Stimulated activated naive CD8-positive, alpha-beta T cell treated with anti-CD3 and anti-CD28 coated beads, Interleukin-15, Interleukin-2, amounts not matched to agents 100 ng/mL and 50 ng/mL, for 24 hours (primary cell): Measurements from ENCODE around the gene GRAMD1B.

ENCODE experiments used
- H3K27ac Mint-ChIP-seq: one replicate; pipeline ENCODE4 v1.8.0; 2021; ENCODE audit warnings: mild to moderate bottlenecking, mixed read lengths
- H3K27me3 Mint-ChIP-seq: one replicate; pipeline ENCODE4 v1.8.0; 2021; ENCODE audit warnings: mixed read lengths
- H3K36me3 Mint-ChIP-seq: one replicate; pipeline ENCODE4 v1.8.0; 2021; ENCODE audit warnings: low read depth, mixed read lengths
- H3K4me1 Mint-ChIP-seq: one replicate; pipeline ENCODE4 v1.8.0; 2021; ENCODE audit warnings: low read depth, mixed read lengths
- H3K4me3 Mint-ChIP-seq: one replicate; pipeline ENCODE4 v1.8.0; 2021; ENCODE audit warnings: mild to moderate bottlenecking, mixed read lengths
- H3K9me3 Mint-ChIP-seq: one replicate; pipeline ENCODE4 v1.8.0; 2021; ENCODE audit warnings: mixed read lengths

Gene GRAMD1B

DNA sequence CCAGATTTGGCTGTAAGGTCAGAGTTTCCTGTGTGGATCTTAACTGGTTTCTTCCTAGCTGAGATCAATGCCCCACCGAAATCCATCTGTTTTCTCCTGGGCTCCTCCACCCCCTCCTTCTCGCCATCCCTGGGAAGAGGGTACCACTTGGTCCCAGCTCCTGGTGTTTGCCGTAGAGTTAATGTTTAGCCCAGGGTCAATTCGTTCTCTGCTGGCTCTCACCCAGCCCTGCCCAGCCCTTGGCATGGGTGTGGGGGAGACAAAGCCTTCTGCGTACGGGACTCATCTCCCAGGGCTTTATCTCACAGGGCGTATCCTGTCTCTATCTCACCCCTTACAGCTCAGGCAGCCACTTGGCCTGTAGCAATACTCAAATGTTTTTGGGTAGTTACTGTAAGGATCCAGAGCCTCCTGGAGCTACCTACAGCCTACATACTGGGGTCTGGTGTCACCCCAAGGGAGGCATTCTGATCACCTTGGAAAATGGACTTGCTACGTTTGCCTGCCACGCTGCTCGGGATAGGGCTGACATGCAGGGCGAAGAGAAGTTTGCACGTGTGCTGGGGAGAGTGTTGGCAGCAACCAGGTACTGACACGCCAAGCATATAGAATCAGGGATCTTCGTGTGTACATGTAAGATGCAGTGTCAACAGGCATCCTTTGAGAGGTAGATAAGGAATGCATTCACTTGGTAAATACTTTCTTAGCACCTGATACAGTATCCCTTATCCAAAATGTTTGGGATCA lies 158.2 kb downstream of the GRAMD1B start:
- Mint-ChIP-seq H3K27ac (no peak overlapping the region), H3K27me3 (no peaks in the 10 kb centered on the region), H3K9me3 (no peaks in the 10 kb centered on the region), H3K36me3 (peaks cover 4% of the 10 kb centered on the region), H3K4me1 (no peaks in the 10 kb centered on the region), H3K4me3 (no peak overlapping the region)

GRCh38 chr11:123588864-123589262 lies 158.8 kb downstream of the GRAMD1B start:
- no peaks in the 10 kb centered on the region for H3K4me1 Mint-ChIP-seq
- H3K9me3 Mint-ChIP-seq, result no peaks in the 10 kb centered on the region
- H3K27me3 Mint-ChIP-seq, result no peaks in the 10 kb centered on the region
- H3K36me3 Mint-ChIP-seq, result peaks cover 4% of the 10 kb centered on the region
- no peak overlapping the region for H3K4me3 Mint-ChIP-seq
- no peak overlapping the region for H3K27ac Mint-ChIP-seq

DNA sequence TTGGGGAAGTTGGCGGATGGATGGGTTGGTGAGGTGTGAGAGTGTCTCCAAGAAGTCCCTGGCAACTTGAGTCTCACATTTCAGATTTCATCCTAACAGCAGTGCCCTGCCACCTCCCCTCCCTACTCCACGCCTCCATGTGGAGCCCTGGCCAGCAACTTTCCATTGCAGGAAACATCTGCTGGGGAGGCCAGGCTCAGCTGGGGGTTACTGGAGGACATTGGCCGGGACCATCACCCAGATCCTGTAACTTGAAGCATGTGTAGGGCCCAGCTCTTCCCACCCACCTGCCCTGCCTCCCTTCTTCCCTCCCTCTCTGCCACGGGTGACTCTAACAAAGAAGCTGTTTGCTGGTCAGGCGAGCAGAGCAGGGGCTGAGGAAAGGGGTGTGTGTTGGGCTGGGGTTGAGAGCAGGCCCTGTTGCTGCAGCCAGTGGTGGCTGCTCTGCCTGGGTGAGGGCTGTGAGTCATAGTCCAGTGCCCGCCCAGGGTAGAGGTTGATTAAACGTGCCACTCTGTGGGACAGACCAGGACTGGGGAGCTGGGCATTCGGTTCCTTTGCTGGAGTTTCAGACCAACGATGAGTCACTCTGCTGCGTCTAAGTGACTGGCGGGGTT lies 160.3 kb downstream of the GRAMD1B start:
- Mint-ChIP-seq H3K27me3 (no peaks in the 10 kb centered on the region), H3K36me3 (peaks cover 5% of the 10 kb centered on the region), H3K27ac (no peak overlapping the region), H3K9me3 (no peaks in the 10 kb centered on the region), H3K4me3 (no peak overlapping the region), H3K4me1 (no peaks in the 10 kb centered on the region)

DNA sequence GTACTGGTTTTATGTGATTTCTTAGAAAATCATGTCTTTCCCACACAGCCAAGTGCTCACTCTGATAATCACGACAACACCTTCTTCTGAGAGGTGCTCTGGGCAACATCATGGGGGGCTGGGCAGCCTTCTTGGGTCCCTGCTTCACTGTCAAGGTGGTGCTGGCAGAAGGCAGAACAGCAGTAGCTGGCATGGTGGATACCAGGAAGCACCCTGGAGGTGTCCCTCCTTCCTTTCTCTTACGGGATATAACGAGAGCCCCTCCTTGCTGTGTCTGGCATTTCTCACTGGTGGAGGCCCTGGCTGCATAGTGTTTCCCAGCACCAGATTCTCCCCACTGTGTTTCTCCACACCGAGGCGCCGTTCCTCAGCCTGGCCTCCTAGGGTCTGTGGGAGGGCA lies 163.5 kb downstream of the GRAMD1B start:
- Mint-ChIP-seq H3K9me3 (no peaks in the 10 kb centered on the region), H3K27me3 (no peaks in the 10 kb centered on the region), H3K4me3 (no peak overlapping the region), H3K27ac (no peak overlapping the region), H3K4me1 (no peaks in the 10 kb centered on the region), H3K36me3 (peaks cover 17% of the 10 kb centered on the region)

- H3K36me3 Mint-ChIP-seq, result peaks cover 25% of the 10 kb centered on the region
- H3K4me1 Mint-ChIP-seq, result no peaks in the 10 kb centered on the region
- no peak overlapping the region for H3K27ac Mint-ChIP-seq
- no peaks in the 10 kb centered on the region for H3K9me3 Mint-ChIP-seq
- no peak overlapping the region for H3K4me3 Mint-ChIP-seq
- H3K27me3 Mint-ChIP-seq, result no peaks in the 10 kb centered on the region
Observed at GRCh38 chr11:123594188-123594901, 164.3 kb downstream of the GRAMD1B start.

DNA sequence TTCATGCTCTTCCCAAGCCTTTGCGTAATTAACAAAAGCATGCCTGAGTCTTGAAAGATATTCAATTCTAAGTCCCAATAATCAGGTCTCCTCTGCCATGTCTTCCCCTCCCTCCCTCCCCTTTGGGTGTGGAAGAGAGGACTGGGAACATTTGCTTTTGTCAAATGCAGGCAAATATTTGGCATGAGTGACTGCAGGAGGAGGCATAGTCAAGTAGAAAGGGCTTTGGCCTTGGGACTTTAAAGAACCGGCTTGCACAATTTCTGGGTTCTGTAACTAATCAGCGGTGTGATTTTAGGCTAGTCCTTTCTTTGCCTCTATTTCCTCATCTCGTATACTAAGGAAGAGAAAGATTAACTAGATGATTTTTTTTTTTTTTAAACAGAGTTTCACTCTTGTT lies 164.9 kb downstream of the GRAMD1B start:
- H3K27ac Mint-ChIP-seq, result no peak overlapping the region
- H3K4me1 Mint-ChIP-seq, result no peaks in the 10 kb centered on the region
- H3K36me3 Mint-ChIP-seq, result peaks cover 25% of the 10 kb centered on the region
- H3K4me3 Mint-ChIP-seq, result no peak overlapping the region
- H3K9me3 Mint-ChIP-seq, result no peaks in the 10 kb centered on the region
- H3K27me3 Mint-ChIP-seq, result no peaks in the 10 kb centered on the region

DNA sequence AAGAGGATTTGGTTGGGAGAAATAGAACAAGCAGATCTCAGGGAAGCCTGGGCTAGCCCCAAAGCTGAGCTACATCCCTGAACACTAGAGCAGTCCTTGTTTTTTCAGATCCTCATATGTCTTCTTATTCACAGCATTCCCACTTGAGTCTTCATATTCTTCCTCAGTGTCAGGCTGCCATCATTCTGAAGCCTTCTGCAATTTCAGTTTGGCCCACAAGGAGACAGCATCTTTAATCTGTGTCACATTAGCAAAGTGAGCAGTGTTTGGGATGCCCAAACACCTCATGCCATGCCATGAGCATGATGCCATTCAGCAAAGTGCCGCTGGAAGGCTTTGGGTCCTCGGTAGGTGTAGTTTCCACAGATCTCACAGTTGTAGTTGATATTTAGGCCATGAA lies 167.8 kb downstream of the GRAMD1B start:
- no peak overlapping the region for H3K4me3 Mint-ChIP-seq
- H3K36me3 Mint-ChIP-seq, result peaks cover 24% of the 10 kb centered on the region
- H3K27ac Mint-ChIP-seq, result no peak overlapping the region

GRCh38 chr11:123601136-123601535 lies 171.1 kb downstream of the GRAMD1B start:
- Mint-ChIP-seq H3K27me3 (no peaks in the 10 kb centered on the region), H3K4me1 (no peaks in the 10 kb centered on the region), H3K27ac (no peak overlapping the region), H3K4me3 (no peak overlapping the region), H3K9me3 (no peaks in the 10 kb centered on the region), H3K36me3 (peaks cover 24% of the 10 kb centered on the region)

More for the DNA sequence above, 167.8 kb downstream of the GRAMD1B start:
- no peaks in the 10 kb centered on the region for H3K27me3 Mint-ChIP-seq
- H3K9me3 Mint-ChIP-seq, result no peaks in the 10 kb centered on the region
- H3K4me1 Mint-ChIP-seq, result no peaks in the 10 kb centered on the region

DNA sequence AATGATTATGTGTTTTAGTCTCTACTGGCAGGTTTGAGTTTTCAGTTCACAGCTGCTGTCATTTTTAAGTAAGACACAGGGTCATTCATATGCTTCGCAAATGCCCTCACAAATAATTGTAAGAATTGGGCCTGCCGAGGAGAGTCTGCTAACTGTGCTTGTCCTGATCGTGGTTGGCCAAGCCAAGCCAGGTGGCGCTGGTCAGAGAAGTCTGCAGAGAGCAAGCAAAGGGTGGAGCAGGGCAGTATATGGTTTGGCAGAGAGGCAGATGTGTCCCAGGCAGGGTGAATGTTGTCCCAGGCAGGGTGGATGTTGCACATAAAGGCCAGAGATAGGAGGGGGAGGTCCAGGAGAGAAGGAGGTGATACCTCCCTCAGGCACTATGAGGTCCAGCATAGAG lies 171.7 kb downstream of the GRAMD1B start:
- Mint-ChIP-seq H3K27ac (no peak overlapping the region), H3K27me3 (no peaks in the 10 kb centered on the region), H3K4me3 (no peak overlapping the region), H3K4me1 (no peaks in the 10 kb centered on the region), H3K36me3 (peaks cover 24% of the 10 kb centered on the region), H3K9me3 (no peaks in the 10 kb centered on the region)

DNA sequence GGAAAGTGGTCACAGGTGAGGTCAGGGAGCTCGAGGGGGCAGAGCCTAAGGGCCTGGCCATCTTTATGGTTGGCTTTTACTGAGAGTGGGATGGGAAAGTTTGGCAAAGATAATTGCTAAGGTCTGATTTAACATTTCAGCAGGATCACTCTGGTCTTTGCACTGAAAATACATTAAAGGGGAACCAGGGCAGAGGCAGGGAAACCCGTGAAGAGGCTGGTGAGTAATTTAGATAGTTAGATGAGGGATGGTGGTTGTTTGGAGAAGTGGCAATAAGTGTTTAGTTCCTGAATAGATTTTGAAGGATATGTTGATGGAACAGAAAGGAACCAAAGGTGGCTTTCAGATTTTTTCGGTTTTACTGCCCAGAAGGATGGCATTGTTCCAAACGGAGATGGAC lies 173.6 kb downstream of the GRAMD1B start:
- no peaks in the 10 kb centered on the region for H3K4me1 Mint-ChIP-seq
- peaks cover 17% of the 10 kb centered on the region for H3K36me3 Mint-ChIP-seq
- no peaks in the 10 kb centered on the region for H3K27me3 Mint-ChIP-seq
- H3K27ac Mint-ChIP-seq, result no peak overlapping the region
- no peak overlapping the region for H3K4me3 Mint-ChIP-seq
- no peaks in the 10 kb centered on the region for H3K9me3 Mint-ChIP-seq

- H3K4me3 Mint-ChIP-seq, result no peak overlapping the region
- H3K36me3 Mint-ChIP-seq, result peaks cover 23% of the 10 kb centered on the region
- H3K27ac Mint-ChIP-seq, result no peak overlapping the region
- H3K4me1 Mint-ChIP-seq, result no peaks in the 10 kb centered on the region
- H3K27me3 Mint-ChIP-seq, result no peaks in the 10 kb centered on the region
- H3K9me3 Mint-ChIP-seq, result no peaks in the 10 kb centered on the region
Observed at GRCh38 chr11:123607781-123608180, 177.7 kb downstream of the GRAMD1B start.

GRCh38 chr11:123608371-123608770 lies 178.3 kb downstream of the GRAMD1B start:
- Mint-ChIP-seq H3K36me3 (peaks cover 23% of the 10 kb centered on the region), H3K27me3 (no peaks in the 10 kb centered on the region), H3K4me1 (no peaks in the 10 kb centered on the region), H3K9me3 (no peaks in the 10 kb centered on the region), H3K4me3 (no peak overlapping the region), H3K27ac (no peak overlapping the region)

- no peaks in the 10 kb centered on the region for H3K27me3 Mint-ChIP-seq
- peaks cover 18% of the 10 kb centered on the region for H3K36me3 Mint-ChIP-seq
- H3K4me3 Mint-ChIP-seq, result no peak overlapping the region
- H3K27ac Mint-ChIP-seq, result no peak overlapping the region
- no peaks in the 10 kb centered on the region for H3K4me1 Mint-ChIP-seq
- no peaks in the 10 kb centered on the region for H3K9me3 Mint-ChIP-seq
Observed at GRCh38 chr11:123608945-123609344, 178.9 kb downstream of the GRAMD1B start.

DNA sequence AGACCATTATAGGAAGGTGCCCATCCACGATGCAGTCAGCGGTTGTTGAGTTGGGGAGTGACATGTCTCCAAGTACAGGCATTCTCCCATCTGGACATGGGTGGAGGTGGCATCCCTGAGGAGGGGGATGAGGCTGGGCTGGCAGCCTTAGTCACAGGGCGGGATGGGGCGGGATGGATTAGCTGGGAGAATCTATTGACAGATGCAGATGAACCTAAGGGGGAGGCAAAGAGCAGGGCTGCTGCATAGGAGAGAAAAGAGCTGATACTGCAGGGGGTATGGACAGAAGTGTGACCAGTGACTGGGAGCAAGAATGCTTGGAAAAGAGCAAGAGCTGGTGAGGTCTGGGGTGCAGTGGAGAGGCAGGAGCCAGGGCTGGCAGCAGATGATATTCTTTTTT lies 181.6 kb downstream of the GRAMD1B start:
- no peaks in the 10 kb centered on the region for H3K27me3 Mint-ChIP-seq
- no peak overlapping the region for H3K27ac Mint-ChIP-seq
- no peaks in the 10 kb centered on the region for H3K9me3 Mint-ChIP-seq
- peaks cover 29% of the 10 kb centered on the region for H3K36me3 Mint-ChIP-seq
- no peaks in the 10 kb centered on the region for H3K4me1 Mint-ChIP-seq
- H3K4me3 Mint-ChIP-seq, result no peak overlapping the region

- Mint-ChIP-seq H3K9me3 (no peaks in the 10 kb centered on the region), H3K27me3 (no peaks in the 10 kb centered on the region), H3K27ac (no peak overlapping the region), H3K36me3 (peaks cover 18% of the 10 kb centered on the region), H3K4me1 (no peaks in the 10 kb centered on the region), H3K4me3 (no peak overlapping the region)
Observed at GRCh38 chr11:123616505-123617198, 186.6 kb downstream of the GRAMD1B start.
